Central memory CD8-positive, alpha-beta T cell (primary cell): Measurements from ENCODE around the gene RELCH.

Source experiments
- ATAC-seq: fragments of 150-1000 bp; cut with Tn5 transposase; replicated peaks from 2 replicates; pipeline ENCODE4 v1.10.0; 2022; ENCODE audit warnings: mild to moderate bottlenecking, moderate FRiP score, moderate number of reproducible peaks; ENCODE audit not compliant: poor library complexity, severe bottlenecking; ENCODE audit errors: extremely low read depth
- DNase-seq, 2 donors: peaks; one replicate each; pipeline ENCODE4 v3.0.0; 2021; ENCODE audit warnings: low spot score in 2 of 2
- H3K27ac Mint-ChIP-seq: one replicate; pipeline ENCODE4 v1.8.0; 2022; ENCODE audit warnings: low read depth, mild to moderate bottlenecking, moderate library complexity, mixed read lengths
- H3K27me3 Mint-ChIP-seq: one replicate; pipeline ENCODE4 v1.8.0; 2022; ENCODE audit warnings: mixed read lengths
- H3K36me3 Mint-ChIP-seq: one replicate; pipeline ENCODE4 v1.8.0; 2022; ENCODE audit warnings: mild to moderate bottlenecking, moderate library complexity, mixed read lengths; ENCODE audit not compliant: insufficient read depth
- H3K4me1 Mint-ChIP-seq: one replicate; pipeline ENCODE4 v1.8.0; 2022; ENCODE audit warnings: mixed read lengths
- H3K4me3 Mint-ChIP-seq: one replicate; pipeline ENCODE4 v1.8.0; 2022; ENCODE audit warnings: mild to moderate bottlenecking, moderate library complexity, mixed read lengths
- H3K9me3 Mint-ChIP-seq: one replicate; pipeline ENCODE4 v1.8.0; 2022; ENCODE audit warnings: mixed read lengths

RELCH gene

GRCh38 chr18:62318228-62319180 is 131.4 kb downstream of the RELCH start:
- Mint-ChIP-seq H3K4me1 (no peaks in the 10 kb centered on the region), H3K27me3 (peaks cover 23% of the 10 kb centered on the region), H3K9me3 (no peaks in the 10 kb centered on the region), H3K4me3 (no peak overlapping the region), H3K36me3 (peaks cover 4% of the 10 kb centered on the region), H3K27ac (no peak overlapping the region)
- ATAC-seq, result no peak
- no peak for DNase-seq

- Mint-ChIP-seq H3K27ac (no peak overlapping the region), H3K36me3 (peaks cover 9% of the 10 kb centered on the region)
Observed at GRCh38 chr18:62321201-62321600, 134.1 kb downstream of the RELCH start.

GRCh38 chr18:62323483-62324180 is 136.6 kb downstream of the RELCH start:
- peaks cover 9% of the 10 kb centered on the region for H3K36me3 Mint-ChIP-seq
- H3K27ac Mint-ChIP-seq, result no peak overlapping the region
- H3K4me3 Mint-ChIP-seq, result peak overlapping the region; percentile 49
- peaks cover 68% of the 10 kb centered on the region for H3K27me3 Mint-ChIP-seq
- peaks cover 13% of the 10 kb centered on the region for H3K4me1 Mint-ChIP-seq
- no peaks in the 10 kb centered on the region for H3K9me3 Mint-ChIP-seq
- no peak for ATAC-seq
- DNase-seq, result no peak

More at GRCh38 chr18:62321201-62321600, 134.1 kb downstream of the RELCH start:
- DNase-seq, result no peak
- Mint-ChIP-seq H3K4me1 (peaks cover 12% of the 10 kb centered on the region), H3K9me3 (no peaks in the 10 kb centered on the region), H3K4me3 (no peak overlapping the region), H3K27me3 (peaks cover 44% of the 10 kb centered on the region)
- ATAC-seq, result no peak

- Mint-ChIP-seq H3K9me3 (no peaks in the 10 kb centered on the region), H3K27ac (peak overlapping the region; percentile 76), H3K4me1 (peaks cover 13% of the 10 kb centered on the region), H3K27me3 (peaks cover 75% of the 10 kb centered on the region), H3K36me3 (peaks cover 9% of the 10 kb centered on the region), H3K4me3 (peak overlapping the region; percentile 80)
- no peak for DNase-seq
- no peak for ATAC-seq
Observed at GRCh38 chr18:62324181-62324828, 137.2 kb downstream of the RELCH start.

GRCh38 chr18:62324917-62325805 is 138.1 kb downstream of the RELCH start, which contains the start of gene TNFRSF11A:
TNFRSF11A (plus strand) TSS chr18:62325310; CDS start chr18:62325353, 43 bp downstream.
- Mint-ChIP-seq H3K4me3 (peak within 1 kb of the TSS; percentile 80), H3K27me3 (peaks cover 83% of the 10 kb centered on the region), H3K9me3 (no peaks in the 10 kb centered on the region), H3K27ac (peak within 1 kb of the TSS; percentile 76), H3K4me1 (peaks cover 13% of the 10 kb centered on the region), H3K36me3 (peaks cover 9% of the 10 kb centered on the region)
- ATAC-seq, result peak; percentile 75
- DNase-seq, result peak in 1 of 2 donors; percentile 29

GRCh38 chr18:62325806-62326645 is 139.0 kb downstream of the RELCH start:
- no peak for ATAC-seq
- Mint-ChIP-seq H3K27ac (no peak overlapping the region), H3K4me1 (peaks cover 13% of the 10 kb centered on the region), H3K27me3 (peaks cover 92% of the 10 kb centered on the region), H3K9me3 (no peaks in the 10 kb centered on the region), H3K36me3 (peaks cover 9% of the 10 kb centered on the region), H3K4me3 (peak overlapping the region; percentile 72)
- DNase-seq, result no peak

GRCh38 chr18:62326646-62327348 is 139.7 kb downstream of the RELCH start:
- Mint-ChIP-seq H3K4me1 (peaks cover 13% of the 10 kb centered on the region), H3K36me3 (peaks cover 10% of the 10 kb centered on the region), H3K4me3 (peak overlapping the region; percentile 72), H3K27ac (no peak overlapping the region), H3K9me3 (no peaks in the 10 kb centered on the region), H3K27me3 (peaks cover 94% of the 10 kb centered on the region)
- ATAC-seq (no peak), DNase-seq (no peak)

- H3K4me3 Mint-ChIP-seq, result no peak overlapping the region
Observed at GRCh38 chr18:62327977-62328376, 140.9 kb downstream of the RELCH start.

GRCh38 chr18:62328586-62329525 is 141.8 kb downstream of the RELCH start:
- DNase-seq (no peak), ATAC-seq (no peak)
- Mint-ChIP-seq H3K4me3 (no peak overlapping the region), H3K9me3 (no peaks in the 10 kb centered on the region), H3K36me3 (peaks cover 8% of the 10 kb centered on the region), H3K27me3 (peaks cover 94% of the 10 kb centered on the region), H3K4me1 (peaks cover 13% of the 10 kb centered on the region), H3K27ac (no peak overlapping the region)

More at GRCh38 chr18:62327977-62328376, 140.9 kb downstream of the RELCH start:
- Mint-ChIP-seq H3K4me1 (peaks cover 13% of the 10 kb centered on the region), H3K36me3 (peaks cover 10% of the 10 kb centered on the region), H3K27ac (no peak overlapping the region), H3K27me3 (peaks cover 94% of the 10 kb centered on the region), H3K9me3 (no peaks in the 10 kb centered on the region)
- ATAC-seq (no peak), DNase-seq (no peak)
